ENCODE measurements around the gene ARHGAP10.

The ARHGAP10 gene

DNA sequence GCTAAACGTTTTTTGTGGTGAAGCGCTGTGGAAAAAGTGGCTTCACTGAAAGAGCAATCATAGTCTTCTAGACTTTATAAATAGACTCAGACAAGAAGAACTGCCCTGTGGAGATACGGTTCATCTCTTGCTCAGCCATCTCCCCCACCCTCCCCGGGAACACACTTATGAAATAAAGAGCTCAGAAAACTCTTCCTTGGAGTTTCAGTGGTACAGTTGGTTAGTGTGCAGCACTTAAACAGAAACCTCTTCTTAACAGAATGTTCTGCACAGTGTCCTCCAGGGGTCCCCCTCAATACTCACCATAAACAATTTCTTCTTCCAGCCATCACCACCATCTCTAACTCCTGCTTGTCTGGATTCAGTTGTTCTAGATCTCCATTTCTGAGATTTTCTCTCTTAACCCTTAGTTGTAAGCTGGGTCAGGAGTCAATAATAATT lies 313.0 kb downstream of the ARHGAP10 start:
- peak in 1 of 3 experiments; percentile 11 for DNase-seq

DNA sequence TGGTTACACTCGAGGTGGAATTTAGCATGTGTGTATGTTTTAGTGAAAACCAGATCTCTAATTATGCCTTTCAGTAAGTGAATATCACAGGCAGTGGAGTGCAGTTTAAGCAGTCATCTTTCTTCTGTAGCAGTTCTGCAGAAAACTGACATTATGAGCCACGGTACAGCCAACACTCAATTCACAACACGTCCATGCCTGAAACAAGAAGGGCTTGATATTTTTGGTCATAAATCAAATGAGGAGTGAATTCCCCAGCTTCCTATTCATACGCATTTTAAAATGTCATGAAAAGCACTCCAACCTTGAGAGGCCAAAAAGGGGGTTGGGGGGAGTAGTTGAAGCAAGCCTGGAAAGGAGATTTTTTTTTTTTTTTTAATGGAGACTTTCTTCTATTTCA lies 316.7 kb downstream of the ARHGAP10 start:
- peak in 2 of 3 experiments; percentile 38 to 70 for DNase-seq

DNA sequence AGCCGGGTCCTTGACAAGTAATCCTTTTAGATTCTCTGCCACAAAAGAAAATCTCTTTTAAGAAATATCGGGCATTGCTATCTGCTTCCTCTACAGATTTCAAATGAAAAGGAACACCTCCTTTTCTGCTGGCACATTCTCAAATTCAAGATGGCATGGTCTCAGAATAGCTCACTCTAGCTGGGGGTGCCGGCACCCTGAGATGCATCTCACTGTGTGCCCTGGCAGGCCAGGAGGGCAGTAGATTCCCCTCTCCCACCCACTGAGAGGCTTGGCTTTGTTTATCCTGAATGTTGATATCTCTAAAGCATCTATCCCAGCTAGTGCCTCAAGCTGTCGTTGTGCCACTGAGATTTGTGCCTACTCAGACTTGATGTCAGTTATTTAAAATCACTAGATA lies 319.5 kb downstream of the ARHGAP10 start:
- DNase-seq = peak in 1 of 3 experiments; percentile 9

DNA sequence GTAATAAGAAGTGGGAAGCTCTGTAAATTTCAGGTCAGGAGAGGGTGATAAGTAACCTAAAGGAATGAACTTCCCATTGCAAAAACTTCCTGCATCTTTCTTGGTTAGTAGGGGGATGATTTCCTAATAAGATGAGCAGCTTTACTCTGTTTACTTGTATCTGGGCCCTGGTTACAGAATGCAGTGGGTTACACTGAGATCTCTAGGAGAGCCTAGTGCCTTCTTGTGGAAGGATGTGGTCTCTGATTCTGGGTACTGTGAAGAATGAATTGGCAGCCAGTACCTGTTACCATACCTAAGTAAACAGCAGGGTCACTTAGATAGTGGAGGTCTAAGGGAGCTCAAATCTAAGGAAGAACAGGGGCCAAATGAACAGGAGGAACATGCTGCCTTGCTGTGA lies 320.6 kb downstream of the ARHGAP10 start:
- no peak for DNase-seq

DNA sequence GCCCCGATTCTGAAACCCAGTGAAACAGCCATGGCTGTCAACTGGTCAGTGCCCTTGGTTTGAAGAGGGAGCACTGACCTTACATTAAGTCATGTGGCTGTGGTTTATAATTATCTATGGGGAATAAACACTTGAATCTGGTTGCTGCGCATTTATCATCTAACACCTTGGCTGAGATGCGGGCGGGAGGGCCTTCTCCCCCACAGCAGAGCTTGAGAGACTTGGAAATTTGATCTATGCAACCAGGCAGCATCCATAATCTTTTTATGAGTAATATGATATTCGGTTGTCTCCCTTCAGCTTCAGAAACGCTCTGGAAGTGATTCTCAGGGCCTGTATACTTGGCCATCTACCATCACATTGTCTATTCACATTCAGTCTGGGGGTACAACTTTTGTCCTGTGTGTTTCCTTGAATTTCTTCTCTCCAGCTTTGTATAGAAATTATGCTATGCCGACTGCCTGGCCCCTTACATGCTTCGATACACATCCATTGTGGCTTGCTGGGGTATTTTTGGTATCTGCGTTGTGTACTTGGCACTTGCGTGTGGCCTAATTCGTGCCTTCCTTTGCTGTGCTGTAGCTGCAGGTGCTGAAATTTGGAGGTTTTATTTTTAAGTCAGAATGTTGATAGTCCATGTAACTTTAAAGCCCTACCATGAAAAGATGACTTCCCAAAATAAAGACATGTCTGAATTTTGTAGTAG lies 321.6 kb downstream of the ARHGAP10 start:
- DNase-seq = peak; percentile 49 to 86 (median 59)

DNA sequence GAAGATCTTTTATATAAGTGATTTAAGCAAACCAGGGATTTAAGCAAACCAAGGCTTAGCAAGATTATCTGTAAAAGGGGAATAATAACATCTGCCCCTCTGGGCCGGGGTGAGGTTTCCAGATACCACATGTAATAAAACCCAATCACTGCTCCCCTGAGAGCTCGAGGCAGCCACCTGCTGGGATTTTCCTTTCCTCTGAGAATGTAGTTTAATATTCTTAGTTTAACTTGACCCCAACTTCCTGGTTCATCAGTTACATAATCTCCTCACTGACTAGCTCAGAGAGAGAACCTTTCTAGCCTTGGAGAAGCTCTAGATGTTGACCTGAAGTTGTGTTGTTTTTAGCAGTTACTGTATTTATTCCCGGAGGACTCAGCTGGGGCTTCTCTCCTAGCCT lies 322.4 kb downstream of the ARHGAP10 start:
- peak in 2 of 3 experiments; percentile 18 to 41 for DNase-seq

DNA sequence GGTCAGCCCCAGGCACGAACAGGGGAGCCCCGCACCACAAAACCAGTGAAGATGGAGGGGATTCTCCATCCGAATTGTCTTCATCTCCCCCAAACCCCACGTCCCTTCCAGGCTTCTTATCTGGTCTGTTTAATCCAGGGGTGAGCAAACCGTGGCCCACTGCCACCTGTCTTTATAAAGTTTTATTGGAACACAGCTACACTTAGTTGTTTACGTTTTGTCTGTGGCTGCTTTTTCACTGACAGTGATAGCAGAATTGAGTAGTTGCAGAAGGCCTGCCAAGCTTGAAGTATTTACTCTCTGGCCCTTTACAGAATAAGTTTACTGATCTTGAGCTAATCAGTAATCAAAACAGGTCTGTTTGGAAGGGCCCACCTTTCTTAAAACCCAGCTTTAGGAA lies 324.0 kb downstream of the ARHGAP10 start:
- no peak for DNase-seq

DNA sequence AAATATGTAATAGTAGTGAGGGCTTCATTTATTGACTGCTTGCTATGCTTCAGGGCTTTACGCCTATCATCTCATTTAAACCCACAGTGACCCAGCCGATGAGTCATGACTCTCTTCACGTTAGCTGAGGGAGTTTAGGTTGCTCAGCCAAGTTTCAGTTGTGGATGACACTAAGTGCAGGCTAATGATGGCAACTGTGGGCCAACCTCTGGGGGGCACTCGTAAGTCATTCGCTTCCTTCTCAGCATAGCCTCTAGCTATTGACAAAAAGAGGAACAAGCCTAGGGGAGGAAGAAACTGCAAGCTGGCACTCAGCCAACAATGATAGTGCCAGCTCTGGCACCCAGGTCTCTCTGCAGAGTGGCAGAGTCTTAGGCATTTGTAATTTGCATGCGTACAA lies 325.0 kb downstream of the ARHGAP10 start:
- DNase-seq = peak in 1 of 3 experiments; percentile 17

DNA sequence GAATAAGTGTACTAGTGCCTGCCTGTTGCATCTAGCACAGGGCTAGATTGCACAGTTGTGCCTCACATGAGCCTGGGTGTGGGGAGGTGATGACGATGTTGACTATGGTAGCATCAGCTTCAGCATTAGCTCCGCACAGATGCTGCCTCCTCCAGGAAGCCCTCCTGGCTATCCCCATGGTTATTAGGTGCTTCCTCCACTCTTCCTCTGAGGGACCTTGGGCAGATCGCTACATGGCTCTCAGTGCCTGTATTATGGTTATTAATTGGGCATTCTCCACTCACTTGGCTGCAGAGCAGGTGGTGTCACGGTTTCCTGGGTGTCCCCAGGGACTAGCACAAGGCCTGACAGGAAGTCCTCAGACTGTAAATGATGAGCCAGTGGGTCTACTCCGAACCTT lies 325.6 kb downstream of the ARHGAP10 start:
- peak in 1 of 3 experiments; percentile 7 for DNase-seq

DNA sequence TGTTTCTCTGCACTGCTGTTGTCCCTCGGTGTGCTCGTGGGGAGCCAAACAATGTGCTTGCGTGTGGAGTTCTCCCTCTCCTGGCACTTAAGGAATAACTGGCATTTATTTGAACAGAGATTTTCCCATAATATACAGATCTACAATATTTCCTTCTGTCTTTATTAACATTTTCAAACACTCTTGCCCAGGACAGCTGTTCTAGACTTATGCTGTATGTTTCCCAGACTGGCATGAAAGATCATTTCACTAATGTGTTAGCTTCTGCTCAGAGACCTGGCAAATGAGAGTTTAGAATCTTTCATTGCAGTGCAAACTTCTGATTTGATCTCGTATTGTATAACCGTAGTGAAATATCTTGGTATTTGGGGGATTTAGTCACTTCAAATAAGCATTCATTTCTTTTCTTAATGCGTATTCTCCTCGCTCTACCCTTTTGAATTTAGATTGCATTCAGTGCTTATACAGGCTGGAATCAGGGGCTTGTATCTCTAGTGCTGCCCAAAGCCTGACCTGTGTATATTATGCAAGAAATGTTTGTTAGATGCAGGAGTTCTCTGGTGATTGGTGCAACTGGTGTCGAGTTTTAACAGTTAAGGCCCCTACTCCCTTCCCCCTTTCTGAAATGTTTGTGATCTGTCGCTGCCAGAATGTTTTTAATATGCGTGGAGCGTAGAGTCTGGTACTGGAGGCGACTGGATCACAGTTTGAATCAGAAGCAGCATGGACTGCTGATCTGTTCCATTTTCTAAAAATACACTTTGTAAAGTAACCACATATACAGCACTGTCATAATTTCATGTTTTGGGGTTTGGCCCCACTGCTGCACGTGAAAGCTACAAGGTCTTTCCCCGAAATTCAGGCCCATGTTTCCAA lies 326.3 kb downstream of the ARHGAP10 start:
- DNase-seq = no peak

DNA sequence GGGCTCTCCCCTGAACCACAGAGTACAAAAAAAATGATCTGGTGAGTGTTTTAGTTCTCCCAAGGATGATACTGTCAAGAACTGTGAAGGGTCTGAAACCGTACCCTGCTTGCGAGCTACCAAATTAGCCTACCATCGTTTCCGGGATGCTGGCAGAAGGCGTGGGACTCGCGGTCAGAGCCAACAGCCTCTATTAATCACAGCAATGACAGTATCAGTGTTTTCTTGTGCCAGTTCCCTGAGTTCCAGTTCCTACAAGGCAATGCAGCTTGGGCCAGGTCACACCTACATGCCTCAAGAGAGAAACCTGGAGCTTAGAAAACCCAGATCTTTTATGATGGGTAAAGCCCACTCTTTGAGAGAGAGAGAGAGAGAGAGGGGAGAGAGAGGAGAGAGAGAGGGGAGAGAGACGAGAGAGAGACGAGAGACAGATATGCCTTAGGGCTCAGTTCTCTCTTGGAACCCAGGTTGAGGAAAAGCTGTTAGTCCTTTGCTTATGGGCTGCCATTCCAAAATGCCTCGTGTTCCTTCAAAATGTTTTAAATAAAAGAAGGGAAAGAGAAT lies 327.8 kb downstream of the ARHGAP10 start:
- DNase-seq = no peak

DNA sequence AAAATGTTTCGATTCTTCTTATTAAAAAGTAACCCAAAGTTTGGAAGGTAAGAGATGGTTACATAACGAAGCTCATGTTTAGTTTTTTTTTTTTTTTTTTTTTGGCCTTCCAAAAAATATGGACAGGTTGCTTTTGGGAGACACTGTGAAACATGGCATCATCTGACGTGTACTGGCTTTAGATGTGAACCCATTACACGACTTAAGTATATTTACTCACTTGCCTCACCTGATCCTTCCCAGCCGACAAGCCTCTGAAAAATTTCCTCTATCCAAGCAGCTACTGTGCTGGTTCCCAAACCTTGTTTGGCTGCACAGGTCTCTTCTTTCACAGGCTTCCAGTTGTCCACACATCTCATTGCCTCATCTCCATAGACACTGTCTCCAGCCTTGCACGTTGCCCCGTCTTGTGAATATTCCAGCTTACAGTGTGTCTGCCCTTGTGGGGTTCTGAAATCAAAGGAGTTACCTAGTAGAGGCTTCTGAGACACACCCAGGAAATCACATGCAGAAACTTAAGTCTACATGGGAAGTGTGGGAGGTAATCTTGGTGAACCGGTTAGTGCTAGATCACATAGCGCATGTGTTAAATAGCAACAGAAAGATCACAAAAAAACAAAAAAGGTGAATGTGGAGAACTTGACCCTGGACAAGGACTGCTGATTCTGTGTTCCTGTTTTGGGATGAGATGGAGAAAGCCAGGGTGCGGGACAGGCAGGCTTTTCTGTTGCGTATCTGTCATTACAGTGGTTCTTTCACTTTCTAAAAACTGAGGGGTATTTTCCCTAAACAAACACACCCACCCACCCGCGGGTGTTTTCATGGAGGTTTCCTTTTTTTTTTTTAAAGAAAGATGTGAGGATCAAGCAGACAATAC lies 328.6 kb downstream of the ARHGAP10 start:
- no peak for DNase-seq

DNA sequence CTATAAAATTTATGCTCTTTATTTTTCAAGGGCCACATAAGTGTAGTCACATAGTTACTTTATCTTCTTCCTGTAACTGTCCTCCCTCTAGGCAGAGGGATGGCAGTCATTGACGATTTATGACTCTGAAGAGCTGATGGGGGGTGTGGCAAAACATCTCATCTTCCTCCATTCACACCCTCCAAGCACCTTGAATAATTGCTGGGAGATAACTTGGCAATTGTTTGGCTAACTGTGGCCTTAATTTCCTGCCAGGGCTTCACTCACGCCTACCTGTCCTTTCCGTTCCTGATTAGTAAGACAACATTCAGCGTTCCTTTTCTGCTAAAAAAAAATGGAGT lies 329.2 kb downstream of the ARHGAP10 start:
- DNase-seq = peak; percentile 28 to 79 (median 28)

DNA sequence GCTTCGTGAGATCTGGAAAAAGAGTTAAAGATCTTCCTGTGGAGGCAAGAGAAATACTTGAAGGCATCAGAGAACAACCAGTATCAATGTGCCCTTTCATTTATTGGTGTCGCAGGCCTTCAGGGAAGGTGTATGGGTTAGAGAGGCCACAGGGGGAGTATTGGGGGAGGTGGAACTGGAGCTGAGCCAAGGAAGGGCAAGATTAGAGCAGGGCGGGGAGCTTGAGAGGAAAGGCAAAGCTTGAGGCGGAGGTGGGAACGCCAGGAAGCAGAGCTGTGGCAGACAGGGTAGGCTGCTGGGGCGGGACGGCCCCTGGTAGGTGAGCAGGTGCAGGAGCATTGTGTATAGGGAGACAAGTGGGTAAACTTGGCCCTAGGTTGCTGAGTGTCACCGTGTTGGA lies 329.9 kb downstream of the ARHGAP10 start:
- DNase-seq = peak; percentile 31 to 65 (median 32)

DNA sequence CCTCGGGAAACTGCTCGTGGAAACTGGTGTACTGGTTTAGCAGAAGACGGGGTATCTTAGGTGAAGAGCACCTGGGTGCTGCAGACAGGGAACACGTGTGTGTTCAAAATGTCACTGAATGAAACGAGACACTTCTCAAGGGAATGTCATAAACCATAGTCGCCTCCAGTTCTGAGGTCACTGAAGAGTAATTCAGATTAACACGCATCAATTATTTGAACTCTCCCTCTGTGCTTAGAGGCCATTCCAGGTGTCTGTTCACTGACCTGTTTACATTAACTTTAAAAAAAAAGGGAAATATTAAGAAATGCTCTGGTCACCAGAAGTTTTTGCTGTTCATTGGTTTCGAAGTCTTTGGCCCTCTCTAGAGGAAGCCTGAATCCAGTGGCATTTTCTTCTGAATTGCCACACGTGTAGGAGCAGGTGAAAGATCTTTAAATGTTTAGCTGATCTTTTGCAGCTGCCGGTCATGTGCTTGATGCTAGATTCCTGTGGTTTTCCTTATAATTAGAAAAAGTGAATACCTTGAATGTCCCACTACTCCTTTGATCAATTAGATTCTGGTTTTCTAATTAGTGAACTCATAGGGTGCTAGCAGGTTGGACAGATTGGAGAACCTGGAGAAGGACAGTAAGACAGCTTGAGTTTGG lies 330.5 kb downstream of the ARHGAP10 start:
- peak in 2 of 3 experiments; percentile 31 to 49 for DNase-seq

DNA sequence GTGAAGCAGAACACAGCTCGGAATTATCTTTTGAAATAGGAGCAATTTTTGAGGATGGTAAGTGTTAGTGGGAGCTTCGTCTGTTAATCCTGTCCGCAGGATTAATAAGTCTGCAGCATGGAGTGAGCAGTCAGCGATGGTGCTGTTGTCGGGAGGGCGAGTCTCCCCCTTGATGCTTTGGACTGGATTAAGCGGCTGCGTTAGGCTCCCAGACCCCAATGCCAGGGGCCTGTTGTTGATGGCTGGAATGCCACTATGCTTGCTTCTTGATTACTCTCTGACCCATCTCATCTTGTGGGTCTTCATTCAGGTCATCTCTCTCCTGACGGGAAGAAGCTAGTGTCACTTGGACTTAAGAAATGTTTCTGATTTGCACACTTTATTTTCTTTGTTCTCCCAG lies 332.6 kb downstream of the ARHGAP10 start:
- no peak for DNase-seq

DNA sequence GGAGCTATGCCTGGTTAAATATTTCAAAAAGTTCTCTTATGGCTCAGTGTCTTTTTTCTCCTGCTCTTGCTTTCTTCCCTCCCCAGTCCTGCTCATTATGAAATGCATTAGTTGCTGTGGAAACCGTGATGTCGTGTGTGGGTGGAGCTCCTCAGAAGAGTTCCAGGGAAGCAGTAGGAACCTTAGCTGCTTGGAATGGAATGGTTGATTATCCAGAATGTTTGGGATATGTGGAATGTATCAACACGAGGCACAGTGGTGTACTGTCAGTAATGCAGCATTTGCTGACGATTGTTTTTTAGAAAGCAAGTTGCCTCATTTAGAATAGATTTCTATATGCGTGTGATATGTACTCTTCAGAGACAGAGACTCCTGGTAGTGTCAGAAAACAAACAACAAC lies 333.2 kb downstream of the ARHGAP10 start:
- DNase-seq = peak; percentile 7 to 24 (median 16)

DNA sequence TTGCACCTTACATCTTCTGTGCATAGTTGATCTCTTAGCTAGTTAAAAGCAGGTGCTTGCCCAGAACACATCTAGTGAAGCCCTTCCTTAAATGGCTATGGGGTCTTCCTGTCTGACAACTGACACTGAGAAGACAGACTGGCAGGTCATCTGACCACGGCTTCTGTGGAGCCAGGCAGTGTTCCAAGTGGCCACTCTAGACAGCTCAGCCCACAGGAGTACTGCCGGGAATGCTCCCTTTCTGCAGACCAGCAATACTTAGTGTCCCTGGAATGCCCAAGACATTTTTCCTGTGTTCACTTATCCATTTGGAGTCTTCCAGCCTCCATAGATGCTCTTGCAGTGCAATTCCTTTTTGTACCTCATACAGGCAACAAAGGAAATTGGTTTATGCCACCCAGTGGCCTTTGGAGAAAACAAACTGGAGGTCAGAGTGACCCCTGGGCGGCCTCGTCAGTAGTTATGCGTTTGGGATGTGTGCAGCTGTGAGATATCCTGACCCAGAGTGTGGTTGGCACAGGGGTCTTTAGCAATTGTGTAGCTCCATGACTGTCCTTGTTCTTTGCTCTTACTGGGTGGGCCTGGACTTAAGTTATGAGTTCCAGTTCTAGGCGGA lies 335.5 kb downstream of the ARHGAP10 start:
- DNase-seq = no peak

DNA sequence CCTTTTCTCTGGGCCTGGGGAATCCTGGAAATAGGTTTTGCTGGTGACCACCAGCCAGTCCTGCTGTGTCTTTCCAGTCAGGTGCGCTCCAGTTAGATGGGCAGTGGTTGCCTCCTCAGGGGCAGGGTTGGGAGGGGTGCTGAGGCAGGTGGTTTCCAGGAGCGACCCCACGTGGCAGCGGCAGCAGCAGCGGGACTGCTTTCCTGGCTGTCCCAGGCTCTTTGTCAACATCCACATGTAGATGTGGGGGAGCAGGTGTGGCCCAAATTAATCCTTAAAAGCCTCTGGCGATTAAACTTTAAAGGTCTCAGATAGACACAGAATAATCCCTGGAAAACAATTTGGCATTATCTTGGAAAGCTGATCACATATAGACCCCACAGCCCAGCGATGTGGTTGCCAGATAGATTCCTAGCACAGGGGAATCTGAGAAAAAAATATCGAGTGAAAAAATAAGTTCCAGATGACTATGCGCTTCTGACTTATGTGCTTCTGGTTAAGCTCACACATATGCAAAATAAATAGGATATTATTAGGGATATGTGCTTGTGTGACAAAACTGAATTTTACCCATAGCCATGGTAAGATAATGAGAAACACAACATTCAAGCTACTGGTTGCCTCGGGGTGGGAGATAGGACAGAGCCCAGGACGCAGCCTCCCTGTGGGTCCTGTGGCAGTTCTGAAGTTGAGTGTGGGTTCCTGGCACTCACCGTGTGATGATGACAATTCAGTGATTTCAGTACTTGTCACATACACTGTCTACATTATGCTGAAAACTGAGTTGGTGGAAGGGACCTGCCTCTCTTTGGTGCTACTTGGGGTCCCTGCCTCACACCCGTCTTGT lies 336.4 kb downstream of the ARHGAP10 start:
- DNase-seq = no peak

DNA sequence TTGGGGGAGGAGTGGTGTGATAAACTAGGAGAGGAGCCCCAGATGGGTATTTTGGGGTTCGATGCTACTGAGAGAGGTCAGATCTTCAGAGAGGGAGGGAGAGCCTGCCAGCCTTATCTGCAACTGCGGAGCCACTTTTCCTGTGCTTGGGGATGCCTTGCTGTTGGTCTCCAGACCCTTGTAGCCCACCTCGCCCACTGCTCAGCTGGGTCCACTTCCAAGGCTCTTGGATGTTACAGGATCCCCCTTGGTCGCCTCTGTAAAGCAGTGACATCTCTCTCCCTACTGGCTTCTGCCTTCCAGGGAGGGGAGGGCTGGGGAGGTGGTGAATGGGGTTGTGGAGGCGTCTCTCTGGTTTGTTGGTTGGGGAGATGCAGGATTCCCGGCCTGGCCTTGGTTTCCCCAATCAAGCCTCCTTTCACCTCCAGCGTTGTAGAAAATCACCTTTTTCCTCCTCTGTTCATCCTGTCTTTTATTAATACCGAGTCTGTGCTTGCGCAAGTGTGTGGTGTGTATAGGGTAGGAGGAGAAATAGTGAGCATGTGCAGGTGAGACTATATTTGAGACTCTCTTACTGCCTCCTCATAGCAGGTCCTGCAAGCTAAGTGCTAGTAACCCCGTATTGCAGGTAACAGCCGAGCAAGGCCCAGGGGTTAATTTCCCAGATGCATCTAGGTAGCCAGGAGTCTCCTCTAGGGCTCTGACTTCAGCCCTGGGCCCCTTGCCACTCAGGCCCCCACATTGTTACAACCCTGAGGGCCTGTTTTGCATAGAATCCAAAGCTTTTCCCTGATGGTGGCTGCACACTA lies 337.4 kb downstream of the ARHGAP10 start:
- DNase-seq = no peak
